HEK293T (cell line): ENCODE measurements around the gene LINGO1.

ENCODE experiments used
- CTCF ChIA-PET: fragments of 350-600 bp; formaldehyde crosslinking; extraction: SDS; loops from one replicate; lab custom pipeline; 2021; ENCODE audit warnings: antibody characterized with exemption, inconsistent platforms; lab: Yijun Ruan, JAX
- POLR2A ChIA-PET: fragments of 350-600 bp; formaldehyde crosslinking; extraction: SDS; loops from one replicate; lab custom pipeline; 2020; ENCODE audit warnings: antibody characterized with exemption, inconsistent platforms; lab: Yijun Ruan, JAX
- DNase-seq: peaks from one replicate; pipeline ENCODE4 v3.0.0; 2012; ENCODE audit warnings: mixed read lengths; ENCODE audit errors: extremely low spot score
- ARNT ChIP-seq: fragments of 450-650 bp; IDR thresholded peaks from 2 replicates; pipeline ENCODE4 v1.6.1; 2017; ENCODE audit warnings: mild to moderate bottlenecking
- BHLHE40 ChIP-seq: fragments of 450-650 bp; IDR thresholded peaks from 2 replicates; pipeline ENCODE4 v1.6.1; 2016; ENCODE audit warnings: mild to moderate bottlenecking, moderate library complexity, borderline replicate concordance
- CTBP1 ChIP-seq: fragments of 450-650 bp; IDR thresholded peaks from 2 replicates; pipeline ENCODE4 v1.6.1; 2016; ENCODE audit warnings: borderline replicate concordance
- ELF4 ChIP-seq: fragments of 450-650 bp; IDR thresholded peaks from 2 replicates; pipeline ENCODE4 v1.6.1; 2017; ENCODE audit warnings: antibody characterized with exemption
- FOXA1 ChIP-seq: fragments of 450-650 bp; IDR thresholded peaks from 2 replicates; pipeline ENCODE4 v1.6.1; 2016; ENCODE audit warnings: mild to moderate bottlenecking
- FOXK2 ChIP-seq: fragments of 450-650 bp; IDR thresholded peaks from 2 replicates; pipeline ENCODE4 v1.6.1; 2016; ENCODE audit warnings: mild to moderate bottlenecking
- FOXM1 ChIP-seq: fragments of 450-650 bp; IDR thresholded peaks from 2 replicates; pipeline ENCODE4 v1.6.1; 2017; ENCODE audit warnings: mild to moderate bottlenecking, borderline replicate concordance
- L3MBTL2 ChIP-seq: fragments of 450-650 bp; conservative IDR thresholded peaks from 2 replicates; pipeline ENCODE4 v1.6.1; 2016; ENCODE audit warnings: mild to moderate bottlenecking
- LEF1 ChIP-seq: fragments of 450-650 bp; IDR thresholded peaks from 2 replicates; pipeline ENCODE4 v1.6.1; 2017; ENCODE audit warnings: mild to moderate bottlenecking, borderline replicate concordance
- NFRKB ChIP-seq: fragments of 450-650 bp; IDR thresholded peaks from 2 replicates; pipeline ENCODE4 v1.6.1; 2016; ENCODE audit warnings: mild to moderate bottlenecking, moderate library complexity
- SP1 ChIP-seq: fragments of 450-650 bp; IDR thresholded peaks from 2 replicates; pipeline ENCODE4 v1.6.1; 2017
- SUZ12 ChIP-seq: fragments of 450-650 bp; IDR thresholded peaks from 2 replicates; pipeline ENCODE4 v1.6.1; 2016; ENCODE audit warnings: mild to moderate bottlenecking
- TARDBP ChIP-seq: fragments of 450-650 bp; IDR thresholded peaks from 2 replicates; pipeline ENCODE4 v1.6.1; 2016
- ZNF384 ChIP-seq: fragments of 450-650 bp; IDR thresholded peaks from 2 replicates; pipeline ENCODE4 v1.6.1; 2016
- TF ChIP-seq, protein P1 (sequence below): fragments of 450-650 bp; IDR thresholded peaks from 2 replicates; pipeline ENCODE4 v1.6.1; 2016

LINGO1 gene

DNA sequence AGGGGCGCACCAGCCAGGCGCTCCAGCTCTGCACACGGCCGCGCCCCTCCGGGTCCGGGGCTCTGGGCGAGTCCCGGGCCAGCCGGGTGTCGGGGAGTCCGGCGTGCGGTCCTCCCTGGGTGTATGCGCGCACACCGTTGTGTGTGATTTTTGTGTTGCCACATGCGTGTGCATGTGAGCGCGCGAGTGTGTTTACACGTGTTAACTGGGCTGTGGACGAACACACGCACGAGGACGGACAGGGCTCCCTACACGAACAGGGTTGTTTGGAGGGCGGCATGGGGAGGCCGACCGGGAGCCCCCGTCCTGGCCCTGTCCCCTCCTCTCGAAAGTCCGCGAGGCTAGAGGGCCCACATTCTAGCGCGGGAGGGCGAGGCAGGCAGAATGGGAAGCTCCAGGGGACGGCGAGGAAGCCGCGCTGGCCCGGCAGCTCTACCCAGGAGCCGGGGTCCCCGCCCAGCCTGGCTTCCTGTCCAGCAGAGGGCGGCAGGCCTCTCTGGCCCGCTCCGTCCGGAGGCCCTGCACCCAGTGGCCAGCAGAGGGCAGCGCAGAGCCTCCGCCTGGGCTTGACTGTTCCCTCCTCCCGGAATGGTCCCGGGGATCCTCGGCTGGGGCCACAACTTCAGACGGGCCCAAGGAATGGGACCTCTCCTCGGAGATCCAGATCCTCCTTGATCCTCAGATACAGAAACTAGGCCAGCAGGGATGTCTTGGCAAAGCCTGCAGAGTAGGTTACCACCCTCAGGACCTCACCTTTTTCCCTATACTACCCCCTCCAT is 611 bp upstream of the LINGO1 start:
- ChIA-PET POLR2A (interaction anchor here (0.6 to 1.2 kb wide), 5 partner anchors 11 to 187 kb away, joined by 3 to 5 read pairs (median 3); no protein-coding TSS in a partner anchor), CTCF (interaction anchor here (0.6 to 2.2 kb wide), 37 partner anchors 9 to 729 kb away, joined by 3 to 35 read pairs (median 4); no protein-coding TSS in a partner anchor)
- DNase-seq: peak; percentile 94
- TF ChIP-seq BHLHE40 (no peak), L3MBTL2 (peak; percentile 94), FOXM1 (peak; percentile 22; the same call in 1 of the 2 replicates)

DNA sequence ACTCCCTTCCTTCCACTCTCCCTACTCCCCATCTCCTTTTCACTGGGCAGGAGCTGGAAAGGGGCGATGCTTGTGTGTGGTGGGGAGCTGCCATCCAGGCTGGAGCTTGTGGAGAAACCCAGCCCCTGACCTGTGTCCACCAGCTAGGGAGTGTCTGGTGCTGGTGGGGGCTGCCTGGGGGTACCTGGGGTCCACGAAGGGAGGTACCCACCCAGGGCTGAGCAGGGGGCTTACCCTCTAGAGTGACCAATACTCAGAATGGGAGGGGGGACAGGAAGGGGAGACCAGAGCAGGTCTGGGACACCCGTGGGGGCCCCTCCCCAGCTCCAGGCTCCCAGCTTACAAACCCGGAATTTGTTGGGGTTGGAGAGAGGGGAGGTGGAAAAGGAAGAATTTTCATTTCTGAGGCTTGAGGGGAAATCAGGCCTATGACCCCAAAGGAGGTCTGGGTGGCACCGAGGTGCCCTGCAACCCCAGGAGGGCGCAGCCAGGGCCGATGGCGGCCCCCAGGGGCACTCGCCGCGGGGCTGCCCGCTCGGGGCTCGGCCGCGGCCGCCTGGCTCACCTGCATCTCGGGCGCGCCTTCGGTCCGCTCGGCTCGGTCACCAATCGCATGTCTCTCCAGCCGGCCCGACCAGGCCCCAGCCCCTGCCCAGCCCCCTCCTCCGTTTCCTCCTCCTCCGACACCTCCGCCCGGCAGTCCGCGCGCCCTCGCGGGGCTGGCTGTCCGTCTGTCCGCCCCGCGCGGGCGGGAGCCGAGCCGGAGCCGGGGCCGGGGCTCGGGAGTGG is 773 bp downstream of the LINGO1 start:
- TF ChIP-seq L3MBTL2 (no peak), FOXA1 (no peak), TARDBP (no peak), FOXK2 (no peak)
- TF ChIP-seq, protein P1, sequence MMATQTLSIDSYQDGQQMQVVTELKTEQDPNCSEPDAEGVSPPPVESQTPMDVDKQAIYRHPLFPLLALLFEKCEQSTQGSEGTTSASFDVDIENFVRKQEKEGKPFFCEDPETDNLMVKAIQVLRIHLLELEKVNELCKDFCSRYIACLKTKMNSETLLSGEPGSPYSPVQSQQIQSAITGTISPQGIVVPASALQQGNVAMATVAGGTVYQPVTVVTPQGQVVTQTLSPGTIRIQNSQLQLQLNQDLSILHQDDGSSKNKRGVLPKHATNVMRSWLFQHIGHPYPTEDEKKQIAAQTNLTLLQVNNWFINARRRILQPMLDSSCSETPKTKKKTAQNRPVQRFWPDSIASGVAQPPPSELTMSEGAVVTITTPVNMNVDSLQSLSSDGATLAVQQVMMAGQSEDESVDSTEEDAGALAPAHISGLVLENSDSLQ: no peak
- peak; percentile 53 for DNase-seq
- ChIA-PET POLR2A (interaction anchor here (1.8 kb wide), 2 partner anchors 14 to 25 kb away, joined by 5 to 6 read pairs; no protein-coding TSS in a partner anchor), CTCF (interaction anchor here (0.7 to 1.3 kb wide), 3 partner anchors 23 to 189 kb away, joined by 3 read pairs; no protein-coding TSS in a partner anchor)

DNA sequence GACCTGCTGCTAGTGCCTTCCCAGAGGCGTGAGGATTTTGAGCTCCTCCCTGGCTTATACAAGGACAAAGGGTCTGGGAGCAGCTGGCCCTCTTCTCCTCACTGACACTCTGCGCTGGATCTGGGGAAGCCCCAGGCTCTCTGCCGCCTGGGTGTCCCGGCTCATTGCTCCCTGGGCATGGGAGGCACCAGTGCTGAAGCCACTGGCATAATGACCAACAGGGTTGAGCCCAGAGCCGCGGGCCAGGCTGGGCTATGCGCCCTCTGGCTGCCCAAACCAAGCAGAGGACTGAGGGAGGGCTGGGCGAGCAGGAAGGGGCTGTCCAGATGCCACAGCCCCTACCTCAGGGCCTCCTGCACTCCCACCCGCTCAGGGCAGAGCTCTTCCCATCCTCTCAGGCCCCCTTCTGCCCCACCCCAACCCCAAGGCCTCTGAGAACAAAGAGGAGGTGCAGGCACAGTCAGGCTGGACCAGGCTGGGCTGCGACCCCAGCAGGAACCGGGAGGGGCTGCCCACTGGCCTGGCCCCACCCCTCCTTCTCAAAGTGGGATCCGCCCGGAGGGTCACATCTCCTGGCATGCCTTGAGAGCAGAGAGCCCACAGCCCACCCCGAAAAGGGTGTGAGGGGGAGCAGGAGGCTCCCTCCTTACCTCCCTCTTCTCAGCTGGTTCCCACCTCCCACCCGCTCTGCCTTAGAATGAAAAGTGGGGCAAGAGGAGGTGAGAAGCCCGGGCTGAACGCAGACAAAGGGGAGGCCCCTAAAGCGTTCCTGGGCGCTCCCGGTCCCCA is 1.6 kb downstream of the LINGO1 start:
- no peak for TF ChIP-seq SP1
- TF ChIP-seq, protein P1: no peak
- no peak for TF ChIP-seq LEF1
- CTCF ChIA-PET: interaction anchor here (0.6 to 1.6 kb wide), 5 partner anchors 13 to 190 kb away, joined by 3 to 4 read pairs (median 3); no protein-coding TSS in a partner anchor
- DNase-seq: no peak
- POLR2A ChIA-PET: interaction anchor here (1.8 kb wide), 2 partner anchors 13 to 24 kb away, joined by 5 to 6 read pairs; no protein-coding TSS in a partner anchor

DNA sequence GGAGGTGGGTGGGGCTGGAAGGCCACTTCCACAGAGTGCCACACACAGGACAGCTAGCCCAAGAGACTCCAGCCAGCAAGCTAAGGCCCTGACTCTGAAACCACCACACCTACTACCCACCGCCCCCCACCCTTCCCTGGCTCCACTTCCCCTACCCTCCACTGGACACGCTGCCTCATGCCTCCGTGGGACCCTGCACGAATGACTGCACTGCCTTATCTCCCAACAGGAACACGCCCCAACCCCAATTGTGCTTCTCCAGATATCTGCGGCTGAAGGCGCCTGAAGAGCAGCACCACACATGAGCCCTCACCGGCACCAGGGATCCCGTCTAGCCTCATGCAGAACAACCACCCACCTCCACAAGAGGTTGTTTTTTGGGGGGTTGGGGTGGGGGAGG is 2.7 kb downstream of the LINGO1 start:
- no peak for DNase-seq
- no peak for TF ChIP-seq ARNT
- ChIA-PET POLR2A (interaction anchor here (1.3 kb wide), 1 partner anchor 11 kb away, joined by 3 read pairs; no protein-coding TSS in a partner anchor), CTCF (interaction anchor here (1.5 to 1.6 kb wide), 2 partner anchors 12 to 191 kb away, joined by 3 to 4 read pairs; no protein-coding TSS in a partner anchor)

DNA sequence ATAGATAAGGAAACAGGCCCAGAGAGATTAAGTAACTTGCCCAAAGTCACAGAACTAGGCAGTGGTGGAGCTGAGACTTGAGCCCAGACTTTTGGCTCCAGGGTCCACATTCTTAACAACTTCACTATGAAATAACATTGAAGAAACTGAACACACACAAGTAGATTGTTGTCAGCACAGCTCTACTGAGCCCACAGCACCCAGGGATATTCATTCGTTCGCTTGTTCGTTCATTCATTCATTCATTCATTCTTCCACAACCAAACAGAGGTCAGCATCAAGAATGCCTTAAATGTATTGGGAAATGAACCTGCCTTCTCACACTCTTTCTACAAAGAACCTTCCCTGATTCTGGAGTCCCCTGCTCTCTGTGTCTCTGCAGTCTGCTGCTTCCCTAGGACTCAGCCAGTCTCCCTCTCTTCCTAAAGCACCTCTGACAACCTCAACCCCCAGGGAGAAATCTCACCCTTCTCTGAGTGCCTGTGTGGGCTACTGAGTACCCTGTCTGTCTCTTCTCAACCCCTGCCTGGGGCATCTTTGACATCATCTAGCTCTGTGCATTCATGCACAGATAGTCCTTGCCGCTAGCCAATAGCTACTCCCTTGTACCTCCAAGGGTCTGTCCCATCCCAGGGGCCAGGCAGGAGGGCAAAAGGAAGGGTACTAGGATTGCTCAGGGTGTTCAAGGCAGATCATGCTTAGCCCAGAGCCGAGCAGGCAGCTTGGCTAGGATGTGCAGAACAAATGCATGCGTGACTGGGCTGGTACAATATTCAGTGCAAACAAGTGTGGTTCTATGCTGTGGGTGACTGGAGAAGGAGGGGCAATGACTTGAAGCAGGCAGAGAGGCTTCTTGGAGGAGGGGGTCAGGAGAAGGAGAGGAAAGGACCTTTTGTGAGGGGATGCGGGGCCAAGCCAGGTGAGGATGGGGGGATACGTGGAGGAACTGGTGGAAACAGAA is 3.4 kb downstream of the LINGO1 start:
- POLR2A ChIA-PET: interaction anchor here (1.3 kb wide), 1 partner anchor 10 kb away, joined by 3 read pairs; no protein-coding TSS in a partner anchor
- CTCF ChIA-PET: interaction anchor here (1.5 to 1.9 kb wide), 3 partner anchors 12 to 192 kb away, joined by 3 to 13 read pairs (median 4); no protein-coding TSS in a partner anchor

More for the DNA sequence above, 3.4 kb downstream of the LINGO1 start:
- TF ChIP-seq FOXM1 (no peak), SP1 (no peak), ZNF384 (no peak), L3MBTL2 (no peak), NFRKB (no peak), FOXK2 (no peak), ELF4 (no peak), CTBP1 (no peak), ARNT (no peak), SUZ12 (no peak), FOXA1 (no peak)
- TF ChIP-seq, protein P1: no peak
- DNase-seq: no peak
